ENCODE data around the gene C12orf57.

C12orf57 gene

DNA sequence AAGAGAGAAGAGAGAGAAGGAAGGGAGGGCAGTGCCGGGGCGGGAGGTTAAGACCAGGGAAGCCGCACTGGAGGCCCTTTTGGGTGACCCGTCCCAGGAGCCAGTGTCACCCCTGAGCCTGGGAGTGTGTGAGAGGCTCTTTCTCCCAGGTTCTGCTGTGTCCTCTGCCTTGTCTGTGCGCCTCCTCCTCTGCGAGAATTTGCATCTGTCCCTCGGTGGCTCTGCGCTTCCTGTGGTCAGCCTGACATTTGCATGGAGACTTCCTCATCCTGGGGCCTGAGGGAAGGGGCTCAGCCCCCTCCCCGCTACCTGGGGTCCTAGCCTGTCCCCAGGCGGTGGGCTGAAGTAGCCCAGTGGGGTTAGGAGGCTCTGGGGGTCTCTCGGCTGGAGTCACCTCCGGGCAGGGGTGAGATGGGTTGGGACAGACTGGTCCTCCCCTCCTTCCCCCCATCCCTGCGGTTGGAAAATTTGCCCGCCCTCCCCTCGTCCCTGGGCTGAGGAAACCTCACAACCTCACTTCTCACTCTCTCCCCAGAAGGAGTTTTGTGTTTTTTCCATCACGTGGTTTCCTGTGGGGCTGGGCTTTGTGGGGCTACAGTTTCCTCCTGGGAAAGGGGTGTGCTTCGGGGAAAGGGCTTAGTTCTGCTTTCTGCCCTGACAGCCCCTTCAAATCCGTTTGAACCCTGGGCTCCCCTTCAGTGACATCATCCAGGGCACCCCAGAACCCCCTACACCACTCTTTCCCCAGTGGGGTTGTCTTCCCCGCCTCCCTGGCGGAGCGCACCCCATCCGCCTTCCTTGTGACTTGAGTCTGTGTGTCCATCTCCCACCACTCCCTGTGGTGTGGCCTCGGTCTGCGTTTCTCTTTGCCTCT, 9.9 kb downstream of the C12orf57 start:
- DNase-seq (ENCODE audit: low read depth) = peak; percentile 76

GRCh38 chr12:6954316-6955107, 10.7 kb downstream of the C12orf57 start:
- no peak for DNase-seq (ENCODE audit: low read depth)

- DNase-seq (ENCODE audit: low read depth) = no peak
Measured at GRCh38 chr12:6955108-6956020, 11.5 kb downstream of the C12orf57 start.

- no peak for DNase-seq (ENCODE audit: low read depth)
Measured at GRCh38 chr12:6956021-6956727, 12.4 kb downstream of the C12orf57 start.

DNA sequence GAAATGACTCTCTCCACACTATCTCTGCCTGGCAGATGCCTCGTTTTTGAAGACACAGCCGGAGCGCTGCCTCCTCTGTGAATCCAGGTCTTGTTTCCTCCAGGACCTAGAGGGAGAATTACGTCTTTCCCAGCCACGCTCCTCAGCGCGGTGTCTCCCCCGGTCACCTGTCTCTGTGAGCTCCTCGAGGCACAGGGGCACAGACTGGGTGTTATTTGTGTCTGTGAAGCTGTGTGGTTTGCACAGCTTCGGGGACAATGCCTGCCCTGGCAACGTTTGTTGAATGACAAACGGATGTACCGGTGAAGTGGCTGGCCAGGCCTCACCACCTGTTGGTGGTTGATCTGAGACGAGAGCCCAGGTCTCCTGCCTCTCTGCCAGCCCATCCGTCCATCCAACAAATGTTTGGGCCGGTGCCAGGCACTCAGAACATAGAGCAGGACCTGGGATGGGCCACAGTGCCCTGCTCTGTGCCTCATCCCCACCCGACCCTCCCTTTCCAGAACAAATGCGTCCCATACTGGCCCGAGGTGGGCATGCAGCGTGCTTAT, 13.4 kb downstream of the C12orf57 start:
- no peak for DNase-seq (ENCODE audit: low read depth)

DNA sequence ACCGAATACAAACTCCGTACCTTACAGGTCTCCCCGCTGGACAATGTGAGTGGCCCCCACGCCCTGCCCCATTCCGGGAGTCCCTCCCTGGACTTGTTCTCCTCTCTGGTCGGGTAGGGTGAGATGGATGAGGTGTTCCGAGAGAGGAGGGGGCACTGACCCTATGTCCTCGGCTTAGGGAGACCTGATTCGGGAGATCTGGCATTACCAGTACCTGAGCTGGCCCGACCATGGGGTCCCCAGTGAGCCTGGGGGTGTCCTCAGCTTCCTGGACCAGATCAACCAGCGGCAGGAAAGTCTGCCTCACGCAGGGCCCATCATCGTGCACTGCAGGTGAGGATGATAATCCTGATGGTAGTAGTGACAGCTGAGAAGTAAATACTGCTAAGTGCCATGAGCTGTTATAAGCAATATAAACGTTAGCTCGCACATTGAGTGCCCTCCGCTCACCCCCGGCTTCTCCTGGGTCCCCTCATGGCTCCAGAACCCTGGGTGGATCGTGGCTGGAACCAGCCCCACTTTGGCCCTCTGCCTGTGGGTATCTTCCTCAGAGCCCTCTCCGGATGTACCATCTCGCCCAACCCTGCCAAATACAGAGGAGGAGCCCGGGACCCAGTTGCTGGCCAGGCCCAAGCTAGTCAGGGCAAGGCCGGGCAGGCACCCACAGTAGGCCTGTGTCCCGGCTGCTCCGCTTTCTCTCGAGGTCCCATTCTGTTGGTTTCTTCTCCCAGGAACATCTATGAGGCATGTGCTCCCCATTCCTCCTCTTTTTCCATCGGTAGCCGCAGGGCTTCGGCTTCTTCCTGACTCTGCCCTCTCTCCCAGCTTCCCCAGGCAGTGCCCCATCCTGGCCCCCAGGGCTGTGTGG, 14.2 kb downstream of the C12orf57 start:
- no peak for DNase-seq (ENCODE audit: low read depth)

- DNase-seq (ENCODE audit: low read depth) = no peak
Measured at GRCh38 chr12:6958609-6959057, 14.8 kb downstream of the C12orf57 start.

GRCh38 chr12:6959058-6959804, 15.4 kb downstream of the C12orf57 start:
- peak; percentile 70 for DNase-seq (ENCODE audit: low read depth)

DNA sequence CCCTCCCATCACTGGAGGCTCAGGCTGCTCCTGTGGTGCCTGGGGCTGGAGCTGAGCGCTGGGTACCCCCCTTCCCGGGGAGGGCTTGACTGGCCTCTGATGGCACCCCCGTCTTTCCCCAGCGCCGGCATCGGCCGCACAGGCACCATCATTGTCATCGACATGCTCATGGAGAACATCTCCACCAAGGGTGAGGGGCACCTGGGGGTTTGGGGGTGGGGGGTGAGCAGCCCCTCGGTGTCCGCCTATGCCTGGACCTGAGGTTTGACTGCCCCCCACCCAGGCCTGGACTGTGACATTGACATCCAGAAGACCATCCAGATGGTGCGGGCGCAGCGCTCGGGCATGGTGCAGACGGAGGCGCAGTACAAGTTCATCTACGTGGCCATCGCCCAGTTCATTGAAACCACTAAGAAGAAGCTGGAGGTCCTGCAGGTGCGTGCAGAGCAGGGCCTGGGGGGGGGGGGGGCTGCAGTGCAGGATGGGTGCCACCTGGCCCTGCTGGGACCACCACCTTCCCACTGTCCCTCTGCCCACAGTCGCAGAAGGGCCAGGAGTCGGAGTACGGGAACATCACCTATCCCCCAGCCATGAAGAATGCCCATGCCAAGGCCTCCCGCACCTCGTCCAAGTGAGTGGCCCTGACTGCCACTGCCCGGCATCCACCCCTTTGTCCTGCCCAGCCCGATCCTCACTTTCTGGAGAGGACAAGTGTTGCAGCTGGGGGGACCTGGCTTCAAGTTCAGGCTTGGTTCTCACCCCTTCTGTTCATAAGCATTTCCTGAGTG, 16.2 kb downstream of the C12orf57 start:
- no peak for DNase-seq (ENCODE audit: low read depth)

DNA sequence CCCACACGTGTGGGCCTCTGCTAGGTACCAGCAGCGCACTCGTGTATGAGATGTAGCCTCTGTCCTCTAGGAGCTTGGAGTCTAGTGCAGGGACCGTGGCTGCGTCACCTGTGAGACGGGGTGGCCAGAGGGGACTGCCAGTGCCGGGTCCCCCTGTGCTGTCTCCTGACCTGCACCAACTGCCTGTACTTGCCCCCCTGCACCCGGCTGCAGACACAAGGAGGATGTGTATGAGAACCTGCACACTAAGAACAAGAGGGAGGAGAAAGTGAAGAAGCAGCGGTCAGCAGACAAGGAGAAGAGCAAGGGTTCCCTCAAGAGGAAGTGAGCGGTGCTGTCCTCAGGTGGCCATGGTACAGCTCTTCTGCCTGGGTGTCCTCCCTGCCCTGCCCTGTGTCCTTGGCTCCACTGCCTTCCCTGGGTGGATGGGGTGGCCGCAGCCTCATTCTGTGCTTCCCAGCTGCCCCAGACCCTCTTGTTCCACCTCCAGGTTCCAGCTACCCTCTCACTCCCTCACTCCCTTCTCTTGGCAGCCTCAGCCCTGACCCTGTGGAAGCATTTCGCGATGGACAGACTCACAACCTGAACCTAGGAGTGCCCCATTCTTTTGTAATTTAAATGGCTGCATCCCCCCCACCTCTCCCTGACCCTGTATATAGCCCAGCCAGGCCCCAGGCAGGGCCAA, 16.9 kb downstream of the C12orf57 start:
- no peak for DNase-seq (ENCODE audit: low read depth)

GRCh38 chr12:6961278-6961694, 17.5 kb downstream of the C12orf57 start:
- peak; percentile 92 for DNase-seq (ENCODE audit: low read depth)

DNA sequence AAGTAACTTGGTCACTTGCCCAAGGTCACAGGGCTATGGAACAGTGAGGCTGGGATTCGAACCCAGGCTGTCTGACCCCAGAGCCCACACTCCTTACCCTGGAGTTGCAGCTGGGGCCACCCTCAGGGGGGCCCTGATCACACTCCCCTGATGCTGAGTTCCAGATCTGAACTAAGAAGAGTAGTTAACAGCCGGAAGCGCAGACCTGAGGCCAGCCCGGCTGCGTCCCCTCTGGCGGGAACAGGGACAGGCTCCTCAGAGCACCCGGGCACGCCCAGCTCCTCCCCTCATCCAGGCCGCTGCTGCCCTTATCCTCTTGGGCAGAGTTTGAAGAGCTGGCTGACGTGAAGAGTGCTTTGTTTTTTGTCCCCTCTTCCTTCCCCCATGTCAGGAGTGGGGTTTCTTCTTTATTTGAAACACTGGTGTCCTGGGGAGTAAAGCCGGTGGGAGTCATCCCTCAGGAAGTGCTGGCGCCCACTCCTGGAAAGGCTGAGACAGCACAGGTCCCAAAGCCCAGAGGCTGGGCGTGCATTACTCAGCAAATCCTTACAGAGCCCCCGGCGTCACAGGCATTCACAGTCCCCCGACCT, 18.0 kb downstream of the C12orf57 start:
- no peak for DNase-seq (ENCODE audit: low read depth)

GRCh38 chr12:6962285-6963015, 18.6 kb downstream of the C12orf57 start:
- DNase-seq (ENCODE audit: low read depth) = no peak

- DNase-seq (ENCODE audit: low read depth) = no peak
Measured at GRCh38 chr12:6963016-6963731, 19.4 kb downstream of the C12orf57 start.

- DNase-seq (ENCODE audit: low read depth) = no peak
Measured at GRCh38 chr12:6963791-6964413, 20.1 kb downstream of the C12orf57 start.

GRCh38 chr12:6964605-6965025, 20.8 kb downstream of the C12orf57 start:
- no peak for DNase-seq (ENCODE audit: low read depth)
